SK-N-SH treated with all-trans-retinoic acid at 6 μM for 48 hours (cell line): ENCODE results near the gene KRT38.

ENCODE experiments used
- ATAC-seq: fragments of 200-7000 bp; cut with Tn5 transposase; 3 replicates; pipeline ENCODE4 v1.9.1; 2020; ENCODE audit warnings: mild to moderate bottlenecking, moderate library complexity
- BACH2 ChIP-seq: fragments of 250-450 bp; sonication (Bioruptor Pico); IDR thresholded peaks from 2 replicates; pipeline ENCODE4 v1.9.0; 2021; ENCODE audit warnings: mild to moderate bottlenecking, borderline replicate concordance
- CREB5 ChIP-seq: fragments of 250-450 bp; sonication (Bioruptor Pico); IDR thresholded peaks from 2 replicates; pipeline ENCODE4 v1.5.1; 2020; ENCODE audit warnings: low read depth, mild to moderate bottlenecking, moderate library complexity
- ESRRG ChIP-seq: fragments of 250-450 bp; sonication (Bioruptor Pico); IDR thresholded peaks from 2 replicates; pipeline ENCODE4 v1.6.1; 2021; ENCODE audit warnings: mild to moderate bottlenecking
- GLIS3 ChIP-seq: fragments of 250-450 bp; sonication (Bioruptor Pico); IDR thresholded peaks from 2 replicates; pipeline ENCODE4 v1.5.0; 2020; ENCODE audit warnings: mild to moderate bottlenecking, moderate library complexity
- ISL1 ChIP-seq: fragments of 250-450 bp; sonication (Bioruptor Pico); IDR thresholded peaks from 2 replicates; pipeline ENCODE4 v2.1.2; 2022; ENCODE audit warnings: mild to moderate bottlenecking, moderate library complexity
- OSR1 ChIP-seq: fragments of 250-450 bp; sonication (Bioruptor Pico); IDR thresholded peaks from 2 replicates; pipeline ENCODE4 v1.8.0; 2022; ENCODE audit warnings: moderate library complexity, mild to moderate bottlenecking, inconsistent platforms
- PATZ1 ChIP-seq: fragments of 250-450 bp; sonication (Bioruptor Pico); IDR thresholded peaks from 2 replicates; pipeline ENCODE4 v1.8.0; 2020; ENCODE audit warnings: mild to moderate bottlenecking, moderate library complexity, borderline replicate concordance
- POU6F1 ChIP-seq: fragments of 250-450 bp; sonication (Bioruptor Pico); IDR thresholded peaks from 2 replicates; pipeline ENCODE4 v1.8.0; 2021; ENCODE audit warnings: low read depth, mild to moderate bottlenecking, moderate library complexity, borderline replicate concordance
- PPARA ChIP-seq: fragments of 250-450 bp; sonication (Bioruptor Pico); IDR thresholded peaks from 2 replicates; pipeline ENCODE4 v1.5.0; 2020; ENCODE audit warnings: mild to moderate bottlenecking, borderline replicate concordance
- RARB ChIP-seq: fragments of 250-450 bp; sonication (Bioruptor Pico); IDR thresholded peaks from 2 replicates; pipeline ENCODE4 v1.8.0; 2021; ENCODE audit warnings: mild to moderate bottlenecking, moderate library complexity
- SNAI2 ChIP-seq: fragments of 250-450 bp; sonication (Bioruptor Pico); IDR thresholded peaks from 2 replicates; pipeline ENCODE4 v1.5.0; 2020; ENCODE audit warnings: mild to moderate bottlenecking, moderate library complexity
- TCF4 ChIP-seq: fragments of 250-450 bp; sonication (Bioruptor Pico); IDR thresholded peaks from 2 replicates; pipeline ENCODE4 v1.8.0; 2021; ENCODE audit warnings: mild to moderate bottlenecking, moderate library complexity, borderline replicate concordance
- TOX ChIP-seq: fragments of 250-450 bp; sonication (Bioruptor Pico); IDR thresholded peaks from 2 replicates; pipeline ENCODE4 v1.8.0; 2021; ENCODE audit warnings: mild to moderate bottlenecking, moderate library complexity, borderline replicate concordance
- TSHZ2 ChIP-seq: fragments of 250-450 bp; sonication (Bioruptor Pico); IDR thresholded peaks from 2 replicates; pipeline ENCODE4 v1.5.0; 2020; ENCODE audit warnings: mild to moderate bottlenecking, moderate library complexity
- ZC3H10 ChIP-seq: fragments of 250-450 bp; sonication (Bioruptor Pico); IDR thresholded peaks from 2 replicates; pipeline ENCODE4 v1.5.1; 2021; ENCODE audit warnings: mild to moderate bottlenecking, moderate library complexity
- ZFP3 ChIP-seq: fragments of 250-450 bp; sonication (Bioruptor Pico); IDR thresholded peaks from 2 replicates; pipeline ENCODE4 v1.5.0; 2020; ENCODE audit warnings: mild to moderate bottlenecking, moderate library complexity
- ZFP30 ChIP-seq: fragments of 450-650 bp; formaldehyde crosslinking; IDR thresholded peaks from 2 replicates; pipeline ENCODE4 v1.5.0; 2022; ENCODE audit warnings: mild to moderate bottlenecking, moderate library complexity
- ZNF565 ChIP-seq: fragments of 450-650 bp; formaldehyde crosslinking; conservative IDR thresholded peaks from 2 replicates; pipeline ENCODE4 v1.5.0; 2020; ENCODE audit warnings: low read depth, mild to moderate bottlenecking, moderate library complexity
- ZNF70 ChIP-seq: fragments of 450-650 bp; formaldehyde crosslinking; IDR thresholded peaks from 2 replicates; pipeline ENCODE4 v1.5.0; 2020; ENCODE audit warnings: mild to moderate bottlenecking, moderate library complexity
- ZNF8 ChIP-seq: fragments of 450-650 bp; formaldehyde crosslinking; IDR thresholded peaks from 2 replicates; pipeline ENCODE4 v1.5.0; 2020; ENCODE audit warnings: mild to moderate bottlenecking, moderate library complexity
- TF ChIP-seq, protein P1 (sequence below): fragments of 250-450 bp; sonication (Bioruptor Pico); IDR thresholded peaks from 2 replicates; pipeline ENCODE4 v1.5.1; 2021; ENCODE audit warnings: mild to moderate bottlenecking, moderate library complexity

The KRT38 gene

GRCh38 chr17:41421617-41422016, 19.2 kb downstream of the KRT38 start:
- ATAC-seq: no peak
- TF ChIP-seq ZNF8 (CRISPR knock-in tag) (no peak), BACH2 (no peak), ZNF565 (no peak), OSR1 (CRISPR knock-in tag) (no peak), CREB5 (CRISPR knock-in tag) (no peak)

DNA sequence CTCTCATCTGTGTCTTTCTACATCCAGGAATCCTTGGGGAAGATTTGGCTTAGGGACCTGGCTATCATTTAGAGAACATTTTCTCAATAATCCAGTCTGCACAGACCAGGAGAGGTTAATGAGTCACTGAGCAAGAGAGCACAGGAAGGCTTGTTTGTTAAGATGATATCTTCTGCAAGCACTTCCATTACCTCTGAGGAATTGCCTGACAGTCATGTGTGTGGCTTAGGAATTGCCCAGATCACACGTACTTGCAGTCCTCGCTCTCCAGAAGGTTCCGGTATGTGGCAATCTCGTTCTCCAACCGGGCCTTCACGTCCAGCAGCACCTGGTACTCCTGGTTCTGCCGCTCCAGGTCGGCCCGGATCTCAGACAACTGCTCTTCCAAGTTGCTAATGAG, 19.7 kb downstream of the KRT38 start:
- TF ChIP-seq GLIS3 (CRISPR knock-in tag): no peak
- no peak for TF ChIP-seq ZNF565
- TF ChIP-seq BACH2: no peak
- no peak for TF ChIP-seq TSHZ2 (CRISPR knock-in tag)
- TF ChIP-seq SNAI2 (CRISPR knock-in tag): no peak
- TF ChIP-seq ZFP3 (CRISPR knock-in tag): no peak
- TF ChIP-seq ZNF8 (CRISPR knock-in tag): no peak
- TF ChIP-seq, protein P1, sequence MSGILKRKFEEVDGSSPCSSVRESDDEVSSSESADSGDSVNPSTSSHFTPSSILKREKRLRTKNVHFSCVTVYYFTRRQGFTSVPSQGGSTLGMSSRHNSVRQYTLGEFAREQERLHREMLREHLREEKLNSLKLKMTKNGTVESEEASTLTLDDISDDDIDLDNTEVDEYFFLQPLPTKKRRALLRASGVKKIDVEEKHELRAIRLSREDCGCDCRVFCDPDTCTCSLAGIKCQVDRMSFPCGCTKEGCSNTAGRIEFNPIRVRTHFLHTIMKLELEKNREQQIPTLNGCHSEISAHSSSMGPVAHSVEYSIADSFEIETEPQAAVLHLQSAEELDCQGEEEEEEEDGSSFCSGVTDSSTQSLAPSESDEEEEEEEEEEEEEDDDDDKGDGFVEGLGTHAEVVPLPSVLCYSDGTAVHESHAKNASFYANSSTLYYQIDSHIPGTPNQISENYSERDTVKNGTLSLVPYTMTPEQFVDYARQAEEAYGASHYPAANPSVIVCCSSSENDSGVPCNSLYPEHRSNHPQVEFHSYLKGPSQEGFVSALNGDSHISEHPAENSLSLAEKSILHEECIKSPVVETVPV (CRISPR knock-in tag): no peak
- no peak for TF ChIP-seq ZFP30 (CRISPR knock-in tag)
- no peak for ATAC-seq

GRCh38 chr17:41420134-41420533, 20.6 kb downstream of the KRT38 start:
- no peak for ATAC-seq

More at GRCh38 chr17:41420134-41420533, 20.6 kb downstream of the KRT38 start:
- TF ChIP-seq RARB: no peak
- no peak for TF ChIP-seq PATZ1
- no peak for TF ChIP-seq POU6F1 (CRISPR knock-in tag)
- TF ChIP-seq PPARA (CRISPR knock-in tag): no peak
- TF ChIP-seq TOX (CRISPR knock-in tag): no peak
- TF ChIP-seq ZNF565: no peak
- no peak for TF ChIP-seq GLIS3 (CRISPR knock-in tag)
- no peak for TF ChIP-seq BACH2
- TF ChIP-seq ZNF70: no peak
- TF ChIP-seq ZFP3 (CRISPR knock-in tag): no peak
- TF ChIP-seq TCF4 (CRISPR knock-in tag): no peak
- no peak for TF ChIP-seq ZC3H10 (CRISPR knock-in tag)
- TF ChIP-seq CREB5 (CRISPR knock-in tag): no peak
- TF ChIP-seq ZNF8 (CRISPR knock-in tag): no peak
- no peak for TF ChIP-seq OSR1 (CRISPR knock-in tag)
- no peak for TF ChIP-seq ZFP30 (CRISPR knock-in tag)
- TF ChIP-seq ISL1: no peak
- no peak for TF ChIP-seq SNAI2 (CRISPR knock-in tag)
- no peak for TF ChIP-seq ESRRG (CRISPR knock-in tag)
